Epithelial cell of esophagus (primary cell): ENCODE measurements around the gene NLGN1.
"Not testable (repeated sequence)": the region's sequence is repeated elsewhere in the genome, so short reads cannot be mapped to it uniquely, and the experiment has no call there.

ENCODE experiments used
- DNase-seq: peaks from one replicate; pipeline ENCODE4 v3.0.0; 2010; ENCODE audit warnings: low read depth
- H3K4me3 ChIP-seq: 2 replicates; pipeline ENCODE4 v1.5.1; 2011; ENCODE audit warnings: mild to moderate bottlenecking, low read length, control low read depth
- TF ChIP-seq, protein P1 (sequence below): IDR thresholded peaks from 2 replicates; pipeline ENCODE4 v1.5.1; 2011; ENCODE audit warnings: low read depth, mild to moderate bottlenecking, low read length, control low read depth, inconsistent platforms; ENCODE audit not compliant: insufficient read depth; ENCODE audit errors: missing control alignments

NLGN1 gene

DNA sequence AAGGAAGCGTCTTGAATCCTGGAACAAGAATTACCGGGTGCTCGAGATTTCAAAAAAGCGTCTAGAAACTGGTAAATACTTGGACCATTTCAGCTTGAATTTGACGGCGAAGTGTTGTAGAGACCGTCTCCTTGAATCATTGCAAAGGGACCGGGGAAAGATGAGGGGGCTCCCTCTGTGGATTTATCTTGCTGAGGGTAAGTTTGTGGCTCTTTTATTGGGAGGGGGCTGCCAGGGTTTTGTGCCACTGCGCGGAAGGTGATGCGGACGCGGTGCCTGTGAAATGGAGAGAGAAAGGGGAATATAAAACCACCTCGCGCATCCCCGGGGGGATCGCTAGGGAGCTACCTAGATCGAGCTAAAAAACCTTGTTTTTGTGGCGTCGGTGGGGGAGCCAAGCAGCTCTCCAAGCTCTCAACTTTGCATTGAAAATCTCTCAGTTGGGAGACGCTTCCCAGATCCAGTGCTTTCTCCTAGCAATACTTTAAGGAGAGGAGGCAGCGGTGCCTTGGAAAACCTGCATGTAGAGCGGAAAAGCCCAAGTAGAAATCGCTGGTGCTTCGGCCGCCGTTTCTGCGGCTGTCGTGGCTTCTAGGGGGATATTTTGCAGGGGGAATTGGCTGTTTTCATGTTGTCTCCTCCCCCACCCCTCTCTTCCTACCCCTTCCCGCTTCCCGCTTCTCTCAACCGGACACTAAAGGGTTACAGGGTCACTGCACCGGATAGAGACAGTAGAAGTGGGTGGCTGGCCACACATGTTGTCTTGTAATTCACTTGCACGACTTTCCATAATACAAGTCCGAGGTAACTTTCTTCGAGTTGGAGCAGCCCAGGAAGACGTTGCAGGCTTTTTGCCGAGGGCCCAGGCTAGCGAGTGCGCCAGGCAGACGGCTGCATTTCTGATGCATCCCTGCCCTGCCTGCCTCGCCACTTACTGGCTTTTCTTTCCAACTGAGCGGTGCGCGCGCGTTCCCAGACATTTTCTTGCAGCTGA, 187.6 kb downstream of the NLGN1 start:
- no peak overlapping the region for H3K4me3 ChIP-seq
- TF ChIP-seq, protein P1, sequence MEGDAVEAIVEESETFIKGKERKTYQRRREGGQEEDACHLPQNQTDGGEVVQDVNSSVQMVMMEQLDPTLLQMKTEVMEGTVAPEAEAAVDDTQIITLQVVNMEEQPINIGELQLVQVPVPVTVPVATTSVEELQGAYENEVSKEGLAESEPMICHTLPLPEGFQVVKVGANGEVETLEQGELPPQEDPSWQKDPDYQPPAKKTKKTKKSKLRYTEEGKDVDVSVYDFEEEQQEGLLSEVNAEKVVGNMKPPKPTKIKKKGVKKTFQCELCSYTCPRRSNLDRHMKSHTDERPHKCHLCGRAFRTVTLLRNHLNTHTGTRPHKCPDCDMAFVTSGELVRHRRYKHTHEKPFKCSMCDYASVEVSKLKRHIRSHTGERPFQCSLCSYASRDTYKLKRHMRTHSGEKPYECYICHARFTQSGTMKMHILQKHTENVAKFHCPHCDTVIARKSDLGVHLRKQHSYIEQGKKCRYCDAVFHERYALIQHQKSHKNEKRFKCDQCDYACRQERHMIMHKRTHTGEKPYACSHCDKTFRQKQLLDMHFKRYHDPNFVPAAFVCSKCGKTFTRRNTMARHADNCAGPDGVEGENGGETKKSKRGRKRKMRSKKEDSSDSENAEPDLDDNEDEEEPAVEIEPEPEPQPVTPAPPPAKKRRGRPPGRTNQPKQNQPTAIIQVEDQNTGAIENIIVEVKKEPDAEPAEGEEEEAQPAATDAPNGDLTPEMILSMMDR, result no peak
- peak; percentile 14 for DNase-seq

DNA sequence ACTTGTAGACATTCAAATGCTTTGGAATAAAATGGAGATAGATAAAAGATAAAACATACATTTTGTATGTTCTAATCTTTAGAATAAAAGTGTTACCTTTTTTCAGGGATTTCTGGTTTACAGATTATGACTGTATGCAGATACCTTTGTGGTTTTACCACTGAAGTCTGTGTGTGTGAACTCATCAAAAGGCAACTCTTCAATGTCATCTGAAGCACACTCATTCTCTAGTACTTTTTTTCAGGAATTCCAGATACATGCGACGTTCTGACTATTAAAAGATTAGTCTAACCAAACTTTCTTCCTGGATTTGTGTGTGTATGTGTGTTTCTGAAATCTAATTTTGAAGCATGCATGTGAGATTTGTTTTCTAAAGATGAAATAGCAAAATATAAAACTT, 188.6 kb downstream of the NLGN1 start:
- no peak overlapping the region for H3K4me3 ChIP-seq
- DNase-seq, result no peak
- TF ChIP-seq, protein P1, result no peak

DNA sequence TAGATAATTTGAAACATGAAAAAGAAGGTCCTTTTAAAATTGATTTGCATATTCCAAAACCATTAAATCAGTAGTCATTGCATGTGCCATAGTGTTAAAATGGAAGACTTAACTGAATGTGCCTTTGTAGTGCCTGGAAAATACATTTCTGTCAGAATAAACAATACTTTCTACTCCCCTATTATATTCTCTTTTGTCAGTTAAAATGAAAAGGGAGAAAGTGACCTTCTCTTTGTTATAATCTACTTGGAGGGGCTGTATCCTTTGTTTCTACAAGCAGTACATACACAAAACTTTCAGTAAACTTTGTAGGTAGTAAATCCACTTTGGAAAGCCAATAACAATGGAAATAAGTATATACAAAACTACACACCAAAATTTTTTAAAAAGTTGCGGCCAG, 189.5 kb downstream of the NLGN1 start:
- no peak for DNase-seq
- no peak overlapping the region for H3K4me3 ChIP-seq
- TF ChIP-seq, protein P1, result no peak

DNA sequence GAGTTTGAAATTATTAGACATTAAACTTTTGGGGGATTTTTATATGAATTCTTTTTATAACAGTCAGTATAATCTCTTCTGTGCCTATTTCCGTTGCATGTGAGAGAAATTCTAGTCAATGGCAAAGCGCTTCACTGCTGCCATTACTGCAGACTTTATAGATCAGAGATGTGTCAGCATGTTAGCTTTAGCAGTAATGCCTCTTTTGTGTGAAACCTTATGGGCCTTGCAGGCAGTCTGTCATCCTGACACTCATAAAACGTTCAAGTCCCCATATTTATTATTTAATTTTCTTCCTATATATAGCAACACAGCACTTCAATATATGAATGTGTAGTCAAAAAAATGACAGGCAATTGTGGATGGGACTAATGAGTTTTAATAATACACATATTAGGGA, 191.0 kb downstream of the NLGN1 start:
- TF ChIP-seq, protein P1, result no peak

DNA sequence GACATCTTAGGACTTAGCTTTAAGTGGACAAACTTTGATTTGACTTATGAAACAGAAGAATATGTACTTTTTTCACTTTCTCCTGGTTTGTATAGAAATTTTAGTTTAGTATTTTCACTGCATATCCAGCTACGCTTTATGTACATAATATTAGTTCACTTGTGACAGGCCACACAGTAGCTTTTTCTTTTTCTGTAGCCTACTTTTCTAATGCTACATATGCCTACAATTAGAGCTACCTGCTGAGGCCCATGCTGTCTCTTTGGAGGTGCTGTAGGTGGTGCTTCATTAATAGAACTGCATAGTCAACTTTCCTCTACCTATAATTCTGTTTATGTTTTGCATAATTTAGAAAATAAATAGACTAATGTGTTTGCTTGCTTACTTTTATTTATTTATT, 191.6 kb downstream of the NLGN1 start:
- TF ChIP-seq, protein P1, result no peak
- DNase-seq, result no peak
- H3K4me3 ChIP-seq, result no peak overlapping the region

More for the DNA sequence above, 191.0 kb downstream of the NLGN1 start:
- H3K4me3 ChIP-seq, result no peak overlapping the region
- DNase-seq, result no peak

DNA sequence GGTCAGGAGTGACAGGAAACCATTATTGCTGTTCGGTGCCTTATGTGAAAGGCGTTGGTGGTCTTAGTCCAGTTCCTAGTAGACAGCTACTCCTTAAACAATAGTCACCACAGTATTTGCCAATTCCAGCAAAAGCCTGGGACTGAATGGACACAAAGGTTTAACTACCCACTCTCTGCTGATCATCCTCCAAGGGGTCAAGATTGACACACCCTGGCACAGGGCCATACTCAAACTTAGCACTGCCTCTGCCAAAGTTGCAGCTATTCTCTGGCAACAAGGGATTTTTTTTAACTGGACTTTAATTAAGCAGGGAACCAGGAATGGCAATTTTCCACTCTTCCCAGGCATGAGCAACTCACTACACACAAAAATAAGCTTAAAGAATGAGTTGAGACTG, 193.9 kb downstream of the NLGN1 start:
- H3K4me3 ChIP-seq, result no peak overlapping the region
- no peak for DNase-seq
- TF ChIP-seq, protein P1, result no peak

DNA sequence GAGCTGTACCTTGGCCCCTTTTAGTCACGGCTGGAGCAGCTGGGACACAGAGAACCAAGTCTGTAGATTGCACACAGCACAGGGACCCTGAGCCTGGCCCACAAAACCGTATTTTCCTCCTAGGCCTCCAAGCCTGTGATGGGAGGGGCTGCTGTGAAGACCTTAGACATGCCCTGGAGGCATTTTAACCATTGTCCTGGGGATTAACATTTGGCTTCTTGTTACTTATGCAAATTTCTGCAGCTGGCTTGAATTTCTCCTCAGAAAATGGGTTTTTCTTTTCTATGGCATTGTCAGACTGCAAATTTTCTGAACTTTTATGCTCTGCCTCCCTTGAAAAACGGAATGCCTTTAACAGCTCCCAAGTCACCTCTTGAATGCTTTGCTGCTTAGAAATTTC, 197.3 kb downstream of the NLGN1 start:
- not testable (repeated sequence) for DNase-seq

More for the DNA sequence above, 197.3 kb downstream of the NLGN1 start:
- not testable (repeated sequence) for H3K4me3 ChIP-seq
